GM12874 (cell line): Measurements from ENCODE around the gene SZT2.

Experiments used
- CTCF ChIP-seq: IDR thresholded peaks from 2 replicates; pipeline ENCODE4 v1.5.1; 2011; ENCODE audit warnings: low read depth, mild to moderate bottlenecking, control low read depth, low read length, moderate library complexity; ENCODE audit not compliant: insufficient read depth

SZT2 gene

GRCh38 chr1:43370564-43370963, 19.1 kb upstream of the SZT2 start:
- no peak for TF ChIP-seq CTCF

- TF ChIP-seq CTCF: no peak
These were observed 17.5 kb upstream of the SZT2 start for GRCh38 chr1:43372172-43372571.

GRCh38 chr1:43373066-43373940, 16.4 kb upstream of the SZT2 start:
- TF ChIP-seq CTCF: no peak

- no peak for TF ChIP-seq CTCF
These were observed 12.9 kb upstream of the SZT2 start for GRCh38 chr1:43376723-43377235.

- no peak for TF ChIP-seq CTCF
These were observed 11.9 kb upstream of the SZT2 start for GRCh38 chr1:43377831-43378230.

- TF ChIP-seq CTCF: no peak
These were observed 10.2 kb upstream of the SZT2 start for GRCh38 chr1:43379476-43379875.

- TF ChIP-seq CTCF: no peak
These were observed 8.1 kb upstream of the SZT2 start for GRCh38 chr1:43381612-43382011.
